ENCODE measurements around the gene MTHFSD.
A peak's percentile ranks its signal among the peaks of the same experiment; 100 is the strongest.

The MTHFSD gene

DNA sequence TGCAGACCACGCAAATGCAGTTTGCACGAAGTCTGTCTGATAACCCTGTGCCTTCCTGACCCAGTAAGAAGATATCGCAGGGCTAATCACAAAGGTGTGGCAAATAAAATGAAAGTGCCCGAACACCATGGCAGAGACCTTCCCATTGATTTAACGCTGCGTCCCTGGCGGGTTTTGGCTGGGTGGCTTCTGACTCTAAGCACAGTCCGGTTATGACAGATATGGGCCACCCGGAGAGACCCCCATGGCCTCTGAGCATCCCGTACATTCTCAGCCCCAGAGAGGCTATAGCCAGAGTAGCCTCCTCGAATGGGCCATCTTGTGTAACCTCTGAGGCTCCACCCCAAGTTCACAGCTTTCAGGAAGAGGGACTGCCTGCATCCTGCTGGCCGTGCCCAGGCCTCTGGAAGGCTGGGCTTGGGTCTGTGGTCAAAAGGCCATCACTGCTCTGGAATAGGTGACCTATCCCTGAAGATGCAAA, 17.0 kb upstream of the MTHFSD start:
- peaks cover 48% of the 10 kb centered on the region for H3K36me3 Mint-ChIP-seq (ENCODE audit: low read depth)
- peaks cover 63% of the 10 kb centered on the region for H3K4me1 Mint-ChIP-seq
- H3K27ac Mint-ChIP-seq = peak overlapping the region; percentile 42
- no peak for DNase-seq
- H3K9me3 Mint-ChIP-seq = no peaks in the 10 kb centered on the region
- peaks cover 47% of the 10 kb centered on the region for H3K27me3 Mint-ChIP-seq (ENCODE audit: low read depth, poor library complexity)
- peak overlapping the region; percentile 95 for H3K4me3 Mint-ChIP-seq
- TF ChIP-seq CTCF (IDR thresholded peaks at IDR 0.05) = no peak

- no peaks in the 10 kb centered on the region for H3K9me3 Mint-ChIP-seq
- TF ChIP-seq CTCF (IDR thresholded peaks at IDR 0.05) = no peak
- no peak for DNase-seq
- H3K4me3 Mint-ChIP-seq = peak overlapping the region; percentile 95
- H3K36me3 Mint-ChIP-seq (ENCODE audit: low read depth) = peaks cover 48% of the 10 kb centered on the region
- H3K27ac Mint-ChIP-seq = peak overlapping the region; percentile 89
- H3K27me3 Mint-ChIP-seq (ENCODE audit: low read depth, poor library complexity) = peaks cover 47% of the 10 kb centered on the region
- H3K4me1 Mint-ChIP-seq = peaks cover 60% of the 10 kb centered on the region
Measured at GRCh38 chr16:86571530-86571915, 16.5 kb upstream of the MTHFSD start.

- no peaks in the 10 kb centered on the region for H3K9me3 Mint-ChIP-seq
- peaks cover 48% of the 10 kb centered on the region for H3K36me3 Mint-ChIP-seq (ENCODE audit: low read depth)
- peaks cover 58% of the 10 kb centered on the region for H3K4me1 Mint-ChIP-seq
- H3K27me3 Mint-ChIP-seq (ENCODE audit: low read depth, poor library complexity) = peaks cover 51% of the 10 kb centered on the region
- peak overlapping the region; percentile 89 for H3K27ac Mint-ChIP-seq
- peak; percentile 30 for DNase-seq
- TF ChIP-seq CTCF (IDR thresholded peaks at IDR 0.05) = no peak
- H3K4me3 Mint-ChIP-seq = peak overlapping the region; percentile 95
Measured at GRCh38 chr16:86570558-86571529, 15.8 kb upstream of the MTHFSD start.

- H3K36me3 Mint-ChIP-seq (ENCODE audit: low read depth) = peaks cover 47% of the 10 kb centered on the region
- peaks cover 55% of the 10 kb centered on the region for H3K27me3 Mint-ChIP-seq (ENCODE audit: low read depth, poor library complexity)
- peak overlapping the region; percentile 95 for H3K4me3 Mint-ChIP-seq
- H3K9me3 Mint-ChIP-seq = no peaks in the 10 kb centered on the region
- peaks cover 60% of the 10 kb centered on the region for H3K4me1 Mint-ChIP-seq
- no peak for DNase-seq
- H3K27ac Mint-ChIP-seq = peak overlapping the region; percentile 98
- TF ChIP-seq CTCF (IDR thresholded peaks at IDR 0.05) = no peak
Measured at GRCh38 chr16:86569701-86570447, 14.8 kb upstream of the MTHFSD start.

DNA sequence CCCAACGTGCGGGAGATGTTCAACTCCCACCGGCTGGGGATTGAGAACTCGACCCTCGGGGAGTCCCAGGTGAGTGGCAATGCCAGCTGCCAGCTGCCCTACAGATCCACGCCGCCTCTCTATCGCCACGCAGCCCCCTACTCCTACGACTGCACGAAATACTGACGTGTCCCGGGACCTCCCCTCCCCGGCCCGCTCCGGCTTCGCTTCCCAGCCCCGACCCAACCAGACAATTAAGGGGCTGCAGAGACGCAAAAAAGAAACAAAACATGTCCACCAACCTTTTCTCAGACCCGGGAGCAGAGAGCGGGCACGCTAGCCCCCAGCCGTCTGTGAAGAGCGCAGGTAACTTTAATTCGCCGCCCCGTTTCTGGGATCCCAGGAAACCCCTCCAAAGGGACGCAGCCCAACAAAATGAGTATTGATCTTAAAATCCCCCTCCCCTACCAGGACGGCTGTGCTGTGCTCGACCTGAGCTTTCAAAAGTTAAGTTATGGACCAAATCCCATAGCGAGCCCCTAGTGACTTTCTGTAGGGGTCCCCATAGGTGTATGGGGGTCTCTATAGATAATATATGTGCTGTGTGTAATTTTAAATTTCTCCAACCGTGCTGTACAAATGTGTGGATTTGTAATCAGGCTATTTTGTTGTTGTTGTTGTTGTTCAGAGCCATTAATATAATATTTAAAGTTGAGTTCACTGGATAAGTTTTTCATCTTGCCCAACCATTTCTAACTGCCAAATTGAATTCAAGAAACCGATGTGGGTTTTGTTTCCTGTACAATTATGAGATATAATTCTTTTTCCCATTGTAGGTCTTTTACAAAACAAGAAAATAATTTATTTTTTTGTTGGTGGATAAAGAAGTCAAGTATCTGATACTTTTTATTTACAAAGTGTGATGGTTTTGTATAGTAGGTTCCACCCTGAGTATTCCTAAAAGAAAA, 13.9 kb upstream of the MTHFSD start:
- no peak for DNase-seq
- Mint-ChIP-seq H3K4me3 (peak overlapping the region; percentile 95), H3K36me3 (ENCODE audit: low read depth) (peaks cover 39% of the 10 kb centered on the region), H3K4me1 (peaks cover 60% of the 10 kb centered on the region), H3K27ac (peak overlapping the region; percentile 98), H3K27me3 (ENCODE audit: low read depth, poor library complexity) (peaks cover 54% of the 10 kb centered on the region), H3K9me3 (no peaks in the 10 kb centered on the region)
- no peak for TF ChIP-seq CTCF (IDR thresholded peaks at IDR 0.05)
